A673 (cell line): ENCODE data around the gene ZBTB14.

Experiments
- CTCF ChIP-seq: fragments of 300-800, 200-600 bp; sonication (generic); conservative IDR thresholded peaks from 2 replicates; pipeline ENCODE4 v1.5.1; 2017; ENCODE audit warnings: low read depth, mild to moderate bottlenecking, antibody characterized with exemption, low read length, moderate library complexity, mixed read lengths
- EZH2 ChIP-seq: fragments of 200-600 bp; sonication (generic); IDR thresholded peaks from 2 replicates; pipeline ENCODE4 v1.6.1; 2017; ENCODE audit warnings: borderline replicate concordance, low read depth, mild to moderate bottlenecking, mixed read lengths, antibody characterized with exemption, low read length; ENCODE audit not compliant: poor library complexity, severe bottlenecking

GRCh38 chr18:5317186-5317585 lies 21.7 kb upstream of the ZBTB14 start:
- no peak for TF ChIP-seq CTCF
- TF ChIP-seq EZH2: no peak
